ENCODE measurements around the gene APCDD1L.
"Not testable (repeated sequence)": the region's sequence is repeated elsewhere in the genome, so short reads cannot be mapped to it uniquely, and the experiment has no call there.

The APCDD1L gene

GRCh38 chr20:58544891-58545290 is 29.7 kb upstream of the APCDD1L start:
- no peak for DNase-seq

- DNase-seq = no peak
Measured at GRCh38 chr20:58544286-58544685, 29.1 kb upstream of the APCDD1L start.

GRCh38 chr20:58543274-58543673 is 28.1 kb upstream of the APCDD1L start:
- DNase-seq = no peak

DNA sequence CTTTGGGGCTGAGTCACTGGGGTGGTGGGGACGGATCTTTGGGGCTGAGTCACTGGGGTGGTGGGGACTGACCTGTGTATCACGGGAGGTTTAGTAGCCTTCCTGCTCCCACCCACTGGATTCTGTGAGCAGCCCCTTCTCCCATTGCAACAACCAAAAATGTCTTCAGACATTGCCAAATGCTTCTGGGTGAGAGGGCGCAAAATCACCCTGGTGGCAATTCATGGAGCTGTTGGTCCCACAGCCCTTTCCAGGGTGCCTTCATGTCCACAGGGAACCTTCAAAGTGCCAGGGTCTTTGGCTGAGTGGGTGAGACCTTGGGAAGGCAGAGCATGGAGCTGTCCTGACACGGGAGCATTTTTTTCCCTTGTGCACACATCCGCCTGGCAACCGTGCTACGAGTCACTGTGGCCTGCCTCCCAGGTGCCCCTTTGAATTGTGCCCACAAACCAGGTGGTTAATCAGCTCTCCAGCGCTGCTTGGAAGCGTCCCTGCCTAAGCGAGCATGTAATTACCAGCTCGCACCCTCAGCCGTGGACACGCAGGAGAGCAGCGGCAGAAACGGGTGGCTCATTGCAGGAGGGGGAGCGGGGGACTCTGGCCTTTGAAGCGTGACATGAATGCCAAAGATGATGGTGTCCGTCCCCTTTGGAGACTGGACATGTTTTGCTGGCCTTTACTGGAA is 27.4 kb upstream of the APCDD1L start:
- DNase-seq = no peak

GRCh38 chr20:58542034-58542410 is 26.8 kb upstream of the APCDD1L start:
- DNase-seq = not testable (repeated sequence)

- no peak for DNase-seq
Measured at GRCh38 chr20:58538752-58539151, 23.6 kb upstream of the APCDD1L start.

GRCh38 chr20:58537831-58538230 is 22.6 kb upstream of the APCDD1L start:
- no peak for DNase-seq

GRCh38 chr20:58536289-58536688 is 21.1 kb upstream of the APCDD1L start:
- no peak for DNase-seq

GRCh38 chr20:58531657-58532056 is 16.5 kb upstream of the APCDD1L start:
- DNase-seq = no peak

GRCh38 chr20:58531063-58531462 is 15.9 kb upstream of the APCDD1L start:
- no peak for DNase-seq

DNA sequence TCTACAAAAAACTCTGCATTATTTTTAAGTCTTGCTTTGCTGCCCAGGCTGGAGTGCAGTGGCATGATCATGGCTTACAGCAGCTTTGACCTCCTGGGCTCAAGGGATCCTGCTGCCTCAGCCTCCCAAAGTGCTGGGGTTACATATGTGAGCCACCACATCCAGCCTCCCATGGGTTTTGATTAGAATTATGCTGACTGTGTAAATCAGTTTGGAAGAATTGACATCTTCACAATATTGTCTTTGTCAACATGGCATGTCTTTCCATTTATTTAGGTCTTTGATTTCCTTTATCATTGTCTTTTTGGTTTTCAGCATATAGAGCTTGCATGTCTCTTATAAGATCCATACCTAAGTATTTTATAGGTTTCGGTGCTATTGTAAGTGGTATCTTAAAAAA is 13.2 kb upstream of the APCDD1L start:
- no peak for DNase-seq

DNA sequence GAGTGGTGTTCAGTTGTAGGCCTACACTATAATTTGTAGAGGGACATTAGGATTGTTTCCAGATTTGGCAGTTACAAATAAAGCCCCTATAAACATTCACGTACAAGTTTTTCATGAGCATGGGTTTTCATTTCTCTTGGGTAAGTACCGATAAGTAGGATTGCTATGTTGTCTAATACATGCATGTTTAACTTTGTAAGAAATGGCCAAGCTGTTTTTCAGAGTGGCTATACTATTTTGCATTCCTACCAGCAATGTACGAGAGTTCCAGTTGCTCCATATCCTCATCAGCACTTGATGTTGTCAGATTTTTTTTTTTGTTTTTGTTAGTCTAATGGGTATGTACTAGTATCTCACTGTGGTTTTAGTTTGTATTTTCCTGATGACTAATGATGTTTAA is 11.2 kb upstream of the APCDD1L start:
- no peak for DNase-seq

DNA sequence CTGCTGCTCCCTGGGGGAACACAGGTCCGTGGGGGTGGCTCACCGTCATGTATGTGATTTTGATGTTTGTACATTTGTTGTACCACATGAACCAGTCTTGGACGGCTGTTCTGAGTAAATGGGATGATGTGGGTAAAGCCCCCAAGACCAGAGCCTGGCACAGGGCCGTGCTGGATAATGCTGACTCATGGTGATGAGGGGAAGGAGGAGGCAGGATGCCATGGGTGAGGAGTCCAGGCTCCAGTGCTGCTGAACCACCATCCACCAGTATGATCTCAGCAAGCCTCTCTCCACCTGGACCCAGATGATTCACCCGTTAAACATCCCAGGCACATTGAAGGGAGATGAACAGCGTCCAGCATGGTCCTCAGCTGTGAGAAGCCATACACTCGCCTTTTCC is 9.6 kb upstream of the APCDD1L start:
- DNase-seq = no peak

- no peak for DNase-seq
Measured at GRCh38 chr20:58523971-58524315, 8.7 kb upstream of the APCDD1L start.

DNA sequence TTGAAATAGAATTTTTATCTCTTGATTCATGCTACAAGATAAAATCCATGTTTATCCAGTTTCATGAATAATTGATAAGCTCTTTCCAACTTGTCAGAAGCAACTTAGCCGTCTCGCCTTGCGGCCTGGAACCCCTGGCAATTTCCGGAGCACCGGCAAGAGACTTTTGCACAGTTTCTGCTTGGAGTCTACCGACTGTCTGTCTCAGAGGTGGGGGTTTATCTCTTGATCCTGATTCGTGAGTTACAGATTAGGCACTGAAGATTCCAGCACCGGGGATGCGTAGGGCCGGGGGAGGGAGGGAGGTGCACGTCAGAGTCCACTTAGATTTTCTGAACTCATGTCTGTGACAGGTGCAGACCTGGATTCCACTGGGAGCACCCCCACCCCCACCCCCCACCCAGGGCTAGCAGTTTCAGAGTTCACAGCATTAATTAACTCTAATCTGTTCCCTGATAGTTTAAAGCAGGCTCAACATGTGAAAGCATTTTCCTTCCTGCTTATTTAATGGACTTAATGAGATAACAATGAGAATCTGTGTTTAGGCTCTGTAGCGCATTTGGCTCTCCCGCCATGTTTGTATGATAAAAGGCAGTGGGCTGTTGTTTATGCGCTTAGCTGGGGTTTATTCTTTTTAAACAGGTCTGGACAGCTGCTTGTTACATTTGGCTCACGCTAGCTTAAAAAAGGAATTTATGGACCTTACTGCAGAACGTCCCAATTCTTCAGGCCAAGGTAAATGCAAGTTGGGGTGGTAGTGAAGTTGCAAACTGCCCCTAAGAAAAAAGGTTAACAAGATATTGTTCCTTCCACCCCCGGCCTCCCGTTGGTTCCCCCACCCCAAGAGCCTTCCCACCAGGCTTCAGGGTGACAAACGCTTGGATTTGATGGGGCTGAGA is 8.1 kb upstream of the APCDD1L start:
- DNase-seq = no peak

DNA sequence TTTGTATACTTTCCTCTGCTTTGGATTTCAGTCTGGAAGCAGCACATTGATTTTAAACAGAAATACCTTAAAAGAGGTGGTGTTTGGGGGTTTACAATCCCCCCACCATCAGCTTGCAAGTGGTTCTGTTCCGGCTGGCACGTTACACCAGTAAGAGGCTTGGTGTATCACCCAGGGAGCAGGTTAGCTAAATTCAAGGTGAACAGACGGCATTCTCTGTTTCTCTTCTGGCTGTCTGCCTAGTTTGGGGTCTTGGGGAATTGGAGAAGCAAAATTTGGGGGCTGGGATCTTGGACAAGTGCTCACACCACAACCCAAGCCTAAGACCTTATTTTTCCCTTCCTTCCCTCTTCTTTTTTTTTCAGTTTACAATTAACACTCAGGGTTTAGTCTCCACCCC is 7.5 kb upstream of the APCDD1L start:
- no peak for DNase-seq

- no peak for DNase-seq
Measured at GRCh38 chr20:58521763-58522162, 6.6 kb upstream of the APCDD1L start.

DNA sequence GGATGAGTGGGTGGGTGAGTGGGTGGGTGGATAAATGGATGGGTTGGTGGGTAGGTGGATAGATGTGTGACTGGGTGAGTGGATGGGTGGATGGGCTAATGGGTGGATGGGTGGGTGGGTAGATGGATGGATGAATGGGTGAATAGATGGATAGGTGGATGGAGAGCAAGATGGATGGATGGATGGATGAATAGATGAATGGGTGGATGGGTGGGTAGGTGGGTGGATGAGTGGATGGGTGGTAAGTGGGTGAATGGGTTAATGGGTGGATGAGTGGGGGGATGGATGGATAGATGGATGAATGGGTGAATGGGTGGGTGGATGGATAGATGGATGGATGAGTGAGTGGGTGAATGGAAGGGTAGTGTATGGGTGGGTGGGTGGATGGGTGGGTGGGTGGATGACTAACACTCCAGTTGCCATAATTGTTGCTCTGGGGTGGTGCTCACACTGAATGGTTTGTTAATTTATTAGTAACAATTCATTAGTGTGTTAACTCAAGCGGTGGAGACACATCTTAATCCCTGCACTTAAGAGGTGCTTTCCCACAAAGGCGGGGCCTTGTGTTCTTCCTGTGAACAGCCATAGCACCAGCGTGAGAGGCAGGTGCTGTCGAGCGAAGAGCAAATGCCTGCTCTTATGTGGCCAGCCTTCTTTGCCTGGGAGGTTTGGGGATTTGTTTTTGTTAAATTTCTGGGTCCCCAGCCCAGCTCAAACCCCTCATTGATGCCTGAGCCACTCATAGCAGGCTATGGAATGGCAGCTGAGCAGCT is 4.9 kb upstream of the APCDD1L start:
- DNase-seq = no peak

GRCh38 chr20:58518896-58519593 is 3.8 kb upstream of the APCDD1L start:
- no peak for DNase-seq

- DNase-seq = no peak
Measured at GRCh38 chr20:58518387-58518786, 3.2 kb upstream of the APCDD1L start.

DNA sequence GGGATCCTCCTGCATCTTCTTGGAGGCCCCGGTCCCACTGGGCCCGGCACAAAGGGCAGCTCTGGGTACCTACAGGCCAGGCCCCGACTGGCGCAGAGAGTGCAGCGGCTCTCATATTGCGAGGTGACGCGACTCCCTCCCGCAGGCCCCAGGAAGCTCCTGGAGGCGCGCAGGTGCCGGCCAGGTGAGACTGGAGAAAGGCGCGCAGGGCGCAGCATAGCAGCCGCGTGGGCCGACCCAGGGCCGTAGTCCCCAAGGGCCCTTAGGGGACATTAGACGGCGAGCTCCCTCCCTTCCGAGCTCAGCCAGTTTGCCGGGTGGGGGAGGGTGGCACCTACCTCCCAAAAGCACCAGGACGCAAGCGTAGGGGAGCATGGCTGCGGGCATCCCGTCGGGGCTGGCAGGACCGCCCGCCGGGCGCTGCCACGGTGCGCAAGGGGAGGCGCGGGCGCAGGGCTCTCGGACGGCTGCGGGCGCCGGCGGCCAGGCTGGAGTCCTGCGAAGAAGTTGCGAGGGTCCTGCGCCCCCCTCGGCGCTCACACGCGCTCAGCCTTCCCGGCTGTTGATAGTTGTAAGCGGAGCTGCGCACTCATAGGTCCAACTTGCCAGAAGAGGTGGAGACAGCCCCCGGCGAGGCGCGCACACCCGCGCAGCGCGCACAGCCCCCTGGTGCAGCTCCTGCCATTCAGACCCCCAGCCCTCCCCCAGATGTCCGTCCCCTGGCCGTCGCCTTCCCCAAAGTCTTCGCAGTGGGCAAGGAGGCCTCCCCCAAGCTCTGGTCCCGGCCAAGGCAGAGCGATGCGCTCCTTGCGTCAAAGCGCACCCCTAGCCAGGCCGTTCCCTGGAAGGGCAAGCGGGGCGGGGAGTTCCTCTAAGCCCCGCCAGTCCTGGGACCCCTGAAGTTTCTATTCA is 622 bp downstream of the APCDD1L start:
- DNase-seq = no peak
